RWPE2 (cell line): Measurements from ENCODE around the gene AQP2.

ENCODE experiments used
- ATAC-seq: fragments of 200-7000 bp; cut with Tn5 transposase; 3 replicates; pipeline ENCODE4 v1.9.1; 2021; ENCODE audit warnings: low read depth
- DNase-seq: peaks from one replicate; pipeline ENCODE4 v3.0.0-alpha.2; 2020; ENCODE audit warnings: low spot score
- H3K27ac ChIP-seq: fragments of 450-650 bp; 2 replicates; pipeline ENCODE4 v1.5.1; 2017; ENCODE audit warnings: mild to moderate bottlenecking; ENCODE audit not compliant: poor library complexity, severe bottlenecking
- H3K27me3 ChIP-seq: fragments of 250-450 bp; sonication (Bioruptor Pico); 2 replicates; pipeline ENCODE4 v1.5.1; 2021; ENCODE audit warnings: mild to moderate bottlenecking, moderate library complexity; ENCODE audit not compliant: insufficient read depth, poor library complexity, severe bottlenecking
- H3K36me3 ChIP-seq: fragments of 250-450 bp; sonication (Bioruptor Pico); 2 replicates; pipeline ENCODE4 v1.5.1; 2020; ENCODE audit warnings: low read depth, mild to moderate bottlenecking, moderate library complexity
- H3K4me1 ChIP-seq: fragments of 250-450 bp; sonication (Bioruptor Pico); 2 replicates; pipeline ENCODE4 v1.5.1; 2021; ENCODE audit warnings: mild to moderate bottlenecking, moderate library complexity; ENCODE audit not compliant: insufficient read depth, poor library complexity, severe bottlenecking
- H3K4me3 ChIP-seq: fragments of 250-450 bp; sonication (Bioruptor Pico); 2 replicates; pipeline ENCODE4 v1.5.1; 2021; ENCODE audit warnings: mild to moderate bottlenecking, moderate library complexity; ENCODE audit not compliant: severe bottlenecking
- H3K9me3 ChIP-seq: fragments of 250-450 bp; sonication (Bioruptor Pico); 2 replicates; pipeline ENCODE4 v1.5.1; 2021; ENCODE audit warnings: mild to moderate bottlenecking, moderate library complexity; ENCODE audit not compliant: severe bottlenecking
- CTCF ChIP-seq: fragments of 450-650 bp; IDR thresholded peaks from one replicate; pipeline ENCODE4 v1.5.1; 2017; ENCODE audit warnings: mild to moderate bottlenecking, moderate library complexity; ENCODE audit not compliant: poor library complexity, severe bottlenecking

The AQP2 gene

GRCh38 chr12:49933796-49934195 is 16.7 kb upstream of the AQP2 start:
- H3K9me3 ChIP-seq, result no peaks in the 10 kb centered on the region
- H3K27me3 ChIP-seq, result no peaks in the 10 kb centered on the region
- TF ChIP-seq CTCF, result no peak
- DNase-seq, result no peak
- peaks cover 7% of the 10 kb centered on the region for H3K4me1 ChIP-seq
- no peak overlapping the region for H3K4me3 ChIP-seq
- H3K36me3 ChIP-seq, result no peaks in the 10 kb centered on the region
- no peak overlapping the region for H3K27ac ChIP-seq
- no peak for ATAC-seq

- Histone ChIP-seq H3K27me3 (no peaks in the 10 kb centered on the region), H3K4me3 (no peak overlapping the region), H3K4me1 (peaks cover 7% of the 10 kb centered on the region), H3K27ac (no peak overlapping the region), H3K36me3 (no peaks in the 10 kb centered on the region), H3K9me3 (no peaks in the 10 kb centered on the region)
- no peak for DNase-seq
- TF ChIP-seq CTCF, result no peak
- ATAC-seq, result no peak
Observed at GRCh38 chr12:49934505-49934904, 16.0 kb upstream of the AQP2 start.

- H3K9me3 ChIP-seq, result no peaks in the 10 kb centered on the region
- H3K27me3 ChIP-seq, result no peaks in the 10 kb centered on the region
- DNase-seq, result no peak
- peak overlapping the region; percentile 43 for H3K27ac ChIP-seq
- H3K36me3 ChIP-seq, result no peaks in the 10 kb centered on the region
- ATAC-seq, result no peak
- no peak for TF ChIP-seq CTCF
- H3K4me3 ChIP-seq, result no peak overlapping the region
- peaks cover 7% of the 10 kb centered on the region for H3K4me1 ChIP-seq
Observed at GRCh38 chr12:49936925-49937324, 13.6 kb upstream of the AQP2 start.

GRCh38 chr12:49937639-49938300 is 12.8 kb upstream of the AQP2 start:
- DNase-seq (no peak), ATAC-seq (peak; percentile 90)
- no peak for TF ChIP-seq CTCF
- Histone ChIP-seq H3K27me3 (no peaks in the 10 kb centered on the region), H3K27ac (peak overlapping the region; percentile 43), H3K9me3 (no peaks in the 10 kb centered on the region), H3K4me3 (no peak overlapping the region), H3K36me3 (no peaks in the 10 kb centered on the region), H3K4me1 (peaks cover 10% of the 10 kb centered on the region)

GRCh38 chr12:49939307-49939706 is 11.2 kb upstream of the AQP2 start:
- no peaks in the 10 kb centered on the region for H3K9me3 ChIP-seq
- H3K27me3 ChIP-seq, result no peaks in the 10 kb centered on the region
- H3K4me1 ChIP-seq, result peaks cover 11% of the 10 kb centered on the region
- DNase-seq, result no peak
- no peak overlapping the region for H3K4me3 ChIP-seq
- TF ChIP-seq CTCF, result no peak
- no peak for ATAC-seq
- no peak overlapping the region for H3K27ac ChIP-seq
- no peaks in the 10 kb centered on the region for H3K36me3 ChIP-seq
